NOMO-1 treated with DMSO at 0.1 percent for 48 hours (cell line): ENCODE results near the gene CETN1.
A peak's percentile ranks its signal among the peaks of the same experiment; 100 is the strongest.

Experiments used
- DNase-seq: peaks from one replicate; lab custom pipeline; 2025; ENCODE audit not compliant: unreplicated experiment; lab: John Stamatoyannopoulos, UW

CETN1 gene

GRCh38 chr18:574865-575645 lies 5.1 kb upstream of the CETN1 start:
- DNase-seq: no peak

GRCh38 chr18:576924-577323 lies 3.3 kb upstream of the CETN1 start:
- no peak for DNase-seq

GRCh38 chr18:577643-578375 lies 2.4 kb upstream of the CETN1 start:
- no peak for DNase-seq

GRCh38 chr18:579238-579637 lies 942 bp upstream of the CETN1 start:
- DNase-seq: no peak

GRCh38 chr18:581096-581495 lies 916 bp downstream of the CETN1 start:
- no peak for DNase-seq

- DNase-seq: no peak
Observed at GRCh38 chr18:582465-582864, 2.3 kb downstream of the CETN1 start.

GRCh38 chr18:595068-595467 lies 14.9 kb downstream of the CETN1 start:
- DNase-seq: no peak

GRCh38 chr18:595571-595970 lies 15.4 kb downstream of the CETN1 start:
- no peak for DNase-seq

GRCh38 chr18:596288-596881 lies 16.2 kb downstream of the CETN1 start:
- no peak for DNase-seq

- DNase-seq: no peak
Observed at GRCh38 chr18:598124-598589, 18.0 kb downstream of the CETN1 start.

- DNase-seq: no peak
Observed at GRCh38 chr18:600107-600506, 19.9 kb downstream of the CETN1 start.

GRCh38 chr18:604771-605170 lies 24.6 kb downstream of the CETN1 start:
- DNase-seq: no peak

- no peak for DNase-seq
Observed at GRCh38 chr18:607930-608329, 27.8 kb downstream of the CETN1 start.

GRCh38 chr18:610214-610928 lies 30.2 kb downstream of the CETN1 start:
- no peak for DNase-seq

GRCh38 chr18:612156-612555 lies 32.0 kb downstream of the CETN1 start:
- DNase-seq: no peak

GRCh38 chr18:614193-614592 lies 34.0 kb downstream of the CETN1 start:
- DNase-seq: no peak

- DNase-seq: peak; percentile 70
Observed at GRCh38 chr18:615092-615521, 34.9 kb downstream of the CETN1 start.

- no peak for DNase-seq
Observed at GRCh38 chr18:615773-616172, 35.6 kb downstream of the CETN1 start.

GRCh38 chr18:616380-616995 lies 36.3 kb downstream of the CETN1 start:
- DNase-seq: peak; percentile 51

GRCh38 chr18:617970-618504 lies 37.9 kb downstream of the CETN1 start:
- DNase-seq: no peak

- DNase-seq: no peak
Observed at GRCh38 chr18:618618-619017, 38.4 kb downstream of the CETN1 start.
